Measurements from ENCODE around the gene OR11G2. TPM values are rescaled to one million over a fixed set of nuclear protein-coding genes. Genes with fewer than 3 reads are reported as not detected.

Gene OR11G2
- total RNA-seq, 1 experiment from 2014 or later, result not detected

GRCh38 chr14:20215196-20215595 is 24.5 kb downstream of the OR11G2 start:
- no peak overlapping the region for H3K4me2 ChIP-seq
- H3K79me2 ChIP-seq (ENCODE audit: low read depth), result no peaks in the 10 kb centered on the region
- DNase-seq, result no peak
- H3K4me1 ChIP-seq (replicated peaks; ENCODE audit: insufficient read depth), result no peaks in the 10 kb centered on the region
- no peaks in the 10 kb centered on the region for H4K20me1 ChIP-seq (ENCODE audit: insufficient read depth)
- H3K4me3 ChIP-seq, result no peak overlapping the region
- no TSS peak for BruUV-seq (replicated peaks)
- no peaks in the 10 kb centered on the region for H3F3A ChIP-seq (ENCODE audit: insufficient read depth, low read depth)
- no peaks in the 10 kb centered on the region for H3K9me3 ChIP-seq (ENCODE audit: insufficient read depth, low read depth)
- POLR2A ChIA-PET (ENCODE audit: unreplicated experiment), result no interaction called here
- H3K9me2 ChIP-seq (ENCODE audit: insufficient read depth), result no peaks in the 10 kb centered on the region
- no peak overlapping the region for H2AFZ ChIP-seq
- no peaks in the 10 kb centered on the region for H3K36me3 ChIP-seq (ENCODE audit: low read depth)
- CTCF ChIA-PET, result no interaction called here
- intact Hi-C loops (cut with micrococcal nuclease; ENCODE audit: unreplicated experiment), result no loop called here
- TF ChIP-seq EZH2 (IDR thresholded peaks at IDR 0.05; ENCODE audit: low read depth) (no peak), CTCF (conservative IDR thresholded peaks at IDR 0.05) (no peak)
- no peaks in the 10 kb centered on the region for H3K27me3 ChIP-seq (ENCODE audit: insufficient read depth, low read depth)
- no peak overlapping the region for H3K27ac ChIP-seq

GRCh38 chr14:20219033-20219432 is 28.3 kb downstream of the OR11G2 start:
- intact Hi-C loops (cut with micrococcal nuclease; ENCODE audit: unreplicated experiment), result no loop called here
- Histone ChIP-seq H3K27ac (no peak overlapping the region), H3K4me2 (no peak overlapping the region), H2AFZ (no peak overlapping the region), H3K9me2 (ENCODE audit: insufficient read depth) (no peaks in the 10 kb centered on the region), H3K79me2 (ENCODE audit: low read depth) (no peaks in the 10 kb centered on the region), H3K4me1 (replicated peaks; ENCODE audit: insufficient read depth) (no peaks in the 10 kb centered on the region), H3K27me3 (ENCODE audit: insufficient read depth, low read depth) (no peaks in the 10 kb centered on the region), H3K36me3 (ENCODE audit: low read depth) (no peaks in the 10 kb centered on the region), H3K9me3 (ENCODE audit: insufficient read depth, low read depth) (no peaks in the 10 kb centered on the region), H3K4me3 (no peak overlapping the region), H4K20me1 (ENCODE audit: insufficient read depth) (no peaks in the 10 kb centered on the region), H3F3A (ENCODE audit: insufficient read depth, low read depth) (no peaks in the 10 kb centered on the region)
- TF ChIP-seq EZH2 (IDR thresholded peaks at IDR 0.05; ENCODE audit: low read depth), result no peak
- TF ChIP-seq CTCF (conservative IDR thresholded peaks at IDR 0.05), result no peak
- POLR2A ChIA-PET (ENCODE audit: unreplicated experiment), result no interaction called here
- BruUV-seq (replicated peaks), result no TSS peak
- no peak for DNase-seq
- CTCF ChIA-PET, result no interaction called here

- no peak within 1 kb of the TSS for H3K4me3 ChIP-seq
- ChIA-PET POLR2A (ENCODE audit: unreplicated experiment) (no interaction called here), CTCF (no interaction called here)
- no peaks in the 10 kb centered on the region for H3K27me3 ChIP-seq (ENCODE audit: insufficient read depth, low read depth)
- no peaks in the 10 kb centered on the region for H3K79me2 ChIP-seq (ENCODE audit: low read depth)
- no peak within 1 kb of the TSS for H3K27ac ChIP-seq
- intact Hi-C loops (cut with micrococcal nuclease; ENCODE audit: unreplicated experiment), result no loop called here
- H3K4me1 ChIP-seq (replicated peaks; ENCODE audit: insufficient read depth), result no peaks in the 10 kb centered on the region
- no peaks in the 10 kb centered on the region for H3K9me2 ChIP-seq (ENCODE audit: insufficient read depth)
- H4K20me1 ChIP-seq (ENCODE audit: insufficient read depth), result no peaks in the 10 kb centered on the region
- BruUV-seq (replicated peaks), result no TSS peak
- no peak for TF ChIP-seq EZH2 (IDR thresholded peaks at IDR 0.05; ENCODE audit: low read depth)
- no peak for TF ChIP-seq CTCF (conservative IDR thresholded peaks at IDR 0.05)
- no peak within 1 kb of the TSS for H2AFZ ChIP-seq
- no peaks in the 10 kb centered on the region for H3F3A ChIP-seq (ENCODE audit: insufficient read depth, low read depth)
- H3K4me2 ChIP-seq, result no peak within 1 kb of the TSS
- DNase-seq, result no peak
- no peaks in the 10 kb centered on the region for H3K9me3 ChIP-seq (ENCODE audit: insufficient read depth, low read depth)
- H3K36me3 ChIP-seq (ENCODE audit: low read depth), result no peaks in the 10 kb centered on the region
Observed at GRCh38 chr14:20223410-20223809, 32.7 kb downstream of the OR11G2 start, which contains the start of gene OR11H6. Gene OR11H6, plus strand, starts transcription at chr14:20223710. Its CDS starts 0 bp downstream, at chr14:20223710.
